ENCODE results near the gene USP31. TPM values are rescaled to one million over a fixed set of nuclear protein-coding genes. Genes with fewer than 3 reads are reported as not detected.

Gene USP31
- total and polyA plus RNA-seq, 2 of the 13 experiments (the other 11 are each of a cell fraction or from before 2014, with no cell fraction given) = 22.5 to 23.3 TPM

GRCh38 chr16:23182206-23182678 is 33.0 kb upstream of the USP31 start (continued):
- peak; percentile 68; the same call in 1 of the 2 replicates for TF ChIP-seq ZNF574 (CRISPR knock-in tag; IDR thresholded peaks at IDR 0.05)
- TF ChIP-seq, protein P1, sequence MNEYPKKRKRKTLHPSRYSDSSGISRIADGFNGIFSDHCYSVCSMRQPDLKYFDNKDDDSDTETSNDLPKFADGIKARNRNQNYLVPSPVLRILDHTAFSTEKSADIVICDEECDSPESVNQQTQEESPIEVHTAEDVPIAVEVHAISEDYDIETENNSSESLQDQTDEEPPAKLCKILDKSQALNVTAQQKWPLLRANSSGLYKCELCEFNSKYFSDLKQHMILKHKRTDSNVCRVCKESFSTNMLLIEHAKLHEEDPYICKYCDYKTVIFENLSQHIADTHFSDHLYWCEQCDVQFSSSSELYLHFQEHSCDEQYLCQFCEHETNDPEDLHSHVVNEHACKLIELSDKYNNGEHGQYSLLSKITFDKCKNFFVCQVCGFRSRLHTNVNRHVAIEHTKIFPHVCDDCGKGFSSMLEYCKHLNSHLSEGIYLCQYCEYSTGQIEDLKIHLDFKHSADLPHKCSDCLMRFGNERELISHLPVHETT (CRISPR knock-in tag; conservative IDR thresholded peaks at IDR 0.05) = 0 out of 2 replicates have a peak, but pooled peaks have one; percentile 59
- TF ChIP-seq ZBTB39 (CRISPR knock-in tag; IDR thresholded peaks at IDR 0.05) = no peak
- peak; percentile 86; the same call in 1 of the 2 replicates for TF ChIP-seq ZBTB33 (CRISPR knock-in tag; IDR thresholded peaks at IDR 0.05)
- TF ChIP-seq ZBTB42 (CRISPR knock-in tag; IDR thresholded peaks at IDR 0.05) = no peak
- peak; percentile 83 for TF ChIP-seq SALL1 (CRISPR knock-in tag; IDR thresholded peaks at IDR 0.05)
- no peak for TF ChIP-seq ZNF335 (CRISPR knock-in tag; IDR thresholded peaks at IDR 0.05)
- peak; percentile 59 for TF ChIP-seq AGO1 (IDR thresholded peaks at IDR 0.05; ENCODE audit: low read depth, low read length, poor library complexity, severe bottlenecking)
- TF ChIP-seq ZBTB8A (CRISPR knock-in tag; IDR thresholded peaks at IDR 0.05; ENCODE audit: borderline replicate concordance, low read depth) = no peak
- TF ChIP-seq ZNF136 (CRISPR knock-in tag; IDR thresholded peaks at IDR 0.05; ENCODE audit: low read depth) = no peak
- TF ChIP-seq, protein P2, sequence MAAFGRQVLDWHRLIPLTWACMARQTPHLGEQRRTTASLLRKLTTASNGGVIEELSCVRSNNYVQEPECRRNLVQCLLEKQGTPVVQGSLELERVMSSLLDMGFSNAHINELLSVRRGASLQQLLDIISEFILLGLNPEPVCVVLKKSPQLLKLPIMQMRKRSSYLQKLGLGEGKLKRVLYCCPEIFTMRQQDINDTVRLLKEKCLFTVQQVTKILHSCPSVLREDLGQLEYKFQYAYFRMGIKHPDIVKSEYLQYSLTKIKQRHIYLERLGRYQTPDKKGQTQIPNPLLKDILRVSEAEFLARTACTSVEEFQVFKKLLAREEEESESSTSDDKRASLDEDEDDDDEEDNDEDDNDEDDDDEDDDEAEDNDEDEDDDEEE (CRISPR knock-in tag; IDR thresholded peaks at IDR 0.05) = peak; percentile 54; the same call in 1 of the 2 replicates
- no peak for TF ChIP-seq HMG20A (CRISPR knock-in tag; IDR thresholded peaks at IDR 0.05; ENCODE audit: borderline replicate concordance)
- no peak for TF ChIP-seq HOXA7 (CRISPR knock-in tag; IDR thresholded peaks at IDR 0.05)
- peak; percentile 77 for TF ChIP-seq ZNF883 (CRISPR knock-in tag; IDR thresholded peaks at IDR 0.05; ENCODE audit: not compliant biosample characterization)
- TF ChIP-seq PRMT3 (CRISPR knock-in tag; IDR thresholded peaks at IDR 0.05; ENCODE audit: borderline replicate concordance, low read depth) = no peak
- no peak for TF ChIP-seq SMARCE1 (IDR thresholded peaks at IDR 0.05; ENCODE audit: borderline replicate concordance)
- peak; percentile 84; the same call in 1 of the 2 replicates for TF ChIP-seq ZNF556 (CRISPR knock-in tag; IDR thresholded peaks at IDR 0.05; ENCODE audit: borderline replicate concordance)
- peak; percentile 45; the same call in 1 of the 2 replicates for TF ChIP-seq ZNF839 (CRISPR knock-in tag; IDR thresholded peaks at IDR 0.05; ENCODE audit: borderline replicate concordance)
- TF ChIP-seq ZNF354B (CRISPR knock-in tag; IDR thresholded peaks at IDR 0.05) = no peak
- no peak for TF ChIP-seq MAFG (CRISPR knock-in tag; IDR thresholded peaks at IDR 0.05)
- TF ChIP-seq TOE1 (CRISPR knock-in tag; IDR thresholded peaks at IDR 0.05) = no peak

All from HepG2 (cell line).